GM12873 (cell line): ENCODE results near the gene RIOX2.

Source experiments
- TF ChIP-seq, protein P1 (sequence below): IDR thresholded peaks from 2 replicates; pipeline ENCODE4 v1.5.1; 2012; ENCODE audit warnings: low read depth, mild to moderate bottlenecking, moderate library complexity, low read length, control low read depth; ENCODE audit not compliant: insufficient read depth; ENCODE audit errors: missing control alignments

RIOX2 gene

DNA sequence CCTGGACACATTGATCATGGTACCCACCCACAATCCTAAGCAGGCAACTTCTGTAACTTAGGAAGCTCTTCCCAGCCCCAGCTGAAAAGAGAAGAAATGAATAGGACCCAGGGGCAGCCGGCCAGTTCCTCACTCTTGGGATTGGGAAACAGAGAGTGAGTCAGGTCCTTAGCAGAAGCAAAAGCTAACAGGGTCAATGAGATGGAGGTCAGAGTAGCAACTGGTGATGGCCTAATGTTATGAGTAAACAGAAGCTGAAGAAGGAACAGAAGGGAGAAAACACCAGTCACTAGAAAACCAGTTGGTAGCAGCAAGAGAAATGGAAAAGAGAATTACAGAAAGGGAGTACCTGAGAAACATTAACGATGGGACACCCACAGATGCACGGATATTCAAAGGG, 20.0 kb downstream of the RIOX2 start:
- TF ChIP-seq, protein P1, sequence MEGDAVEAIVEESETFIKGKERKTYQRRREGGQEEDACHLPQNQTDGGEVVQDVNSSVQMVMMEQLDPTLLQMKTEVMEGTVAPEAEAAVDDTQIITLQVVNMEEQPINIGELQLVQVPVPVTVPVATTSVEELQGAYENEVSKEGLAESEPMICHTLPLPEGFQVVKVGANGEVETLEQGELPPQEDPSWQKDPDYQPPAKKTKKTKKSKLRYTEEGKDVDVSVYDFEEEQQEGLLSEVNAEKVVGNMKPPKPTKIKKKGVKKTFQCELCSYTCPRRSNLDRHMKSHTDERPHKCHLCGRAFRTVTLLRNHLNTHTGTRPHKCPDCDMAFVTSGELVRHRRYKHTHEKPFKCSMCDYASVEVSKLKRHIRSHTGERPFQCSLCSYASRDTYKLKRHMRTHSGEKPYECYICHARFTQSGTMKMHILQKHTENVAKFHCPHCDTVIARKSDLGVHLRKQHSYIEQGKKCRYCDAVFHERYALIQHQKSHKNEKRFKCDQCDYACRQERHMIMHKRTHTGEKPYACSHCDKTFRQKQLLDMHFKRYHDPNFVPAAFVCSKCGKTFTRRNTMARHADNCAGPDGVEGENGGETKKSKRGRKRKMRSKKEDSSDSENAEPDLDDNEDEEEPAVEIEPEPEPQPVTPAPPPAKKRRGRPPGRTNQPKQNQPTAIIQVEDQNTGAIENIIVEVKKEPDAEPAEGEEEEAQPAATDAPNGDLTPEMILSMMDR = no peak

DNA sequence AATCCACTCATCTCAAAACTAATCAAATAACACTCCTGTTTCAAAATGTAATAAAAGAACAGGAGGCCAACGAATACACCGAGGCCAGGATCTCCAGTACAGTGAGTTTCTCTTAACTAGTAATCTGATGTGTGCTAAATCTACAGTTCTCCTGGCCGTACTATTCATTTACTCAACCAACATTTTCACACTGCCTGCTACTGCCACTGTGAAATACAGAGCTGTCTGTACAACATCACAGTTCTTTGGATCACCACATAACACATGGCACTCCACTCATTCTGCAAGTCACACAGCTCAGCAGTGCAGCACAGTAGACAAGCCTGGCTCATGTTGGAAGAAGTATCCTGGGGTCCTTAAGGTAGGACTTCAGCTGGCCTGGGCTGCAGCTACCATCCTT, 21.9 kb downstream of the RIOX2 start:
- TF ChIP-seq, protein P1 = no peak

DNA sequence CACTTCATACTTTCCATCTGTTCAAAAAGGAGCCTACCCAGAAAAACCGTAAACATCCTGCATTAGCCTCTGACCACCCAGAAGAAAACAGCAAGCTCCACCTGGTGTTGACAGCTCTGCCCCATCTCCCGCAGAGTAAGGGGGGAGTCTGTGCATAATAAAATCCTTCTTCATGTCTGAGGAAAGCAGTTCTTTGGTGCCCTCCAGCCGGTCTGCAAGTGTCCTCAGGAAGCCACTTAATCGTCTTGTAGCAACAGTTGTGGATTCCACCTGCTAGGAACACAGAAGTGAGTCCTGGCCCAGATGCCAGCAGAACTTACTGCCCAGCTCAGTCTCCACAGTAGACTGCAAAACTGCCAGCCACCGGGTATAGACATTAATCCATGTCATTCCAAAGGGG, 22.5 kb downstream of the RIOX2 start:
- TF ChIP-seq, protein P1 = no peak

DNA sequence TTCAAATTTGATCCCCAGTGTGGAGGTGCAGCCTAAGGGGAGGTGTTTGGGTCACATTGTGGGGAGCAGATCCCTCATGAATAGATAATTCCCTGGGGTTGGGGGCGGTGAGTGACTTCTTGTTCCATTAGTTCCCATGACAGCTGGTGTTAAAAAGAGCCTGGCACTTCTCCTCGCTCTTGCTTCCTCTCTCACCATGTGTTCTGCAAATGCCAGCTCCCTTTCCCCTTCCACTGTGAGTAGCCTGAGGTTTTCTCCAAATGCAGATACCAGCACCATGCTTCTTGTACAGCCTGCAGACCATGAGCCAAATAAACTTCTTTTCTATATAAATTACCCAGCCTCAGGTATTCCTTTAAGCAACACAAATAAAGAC, 23.1 kb downstream of the RIOX2 start:
- TF ChIP-seq, protein P1 = no peak

DNA sequence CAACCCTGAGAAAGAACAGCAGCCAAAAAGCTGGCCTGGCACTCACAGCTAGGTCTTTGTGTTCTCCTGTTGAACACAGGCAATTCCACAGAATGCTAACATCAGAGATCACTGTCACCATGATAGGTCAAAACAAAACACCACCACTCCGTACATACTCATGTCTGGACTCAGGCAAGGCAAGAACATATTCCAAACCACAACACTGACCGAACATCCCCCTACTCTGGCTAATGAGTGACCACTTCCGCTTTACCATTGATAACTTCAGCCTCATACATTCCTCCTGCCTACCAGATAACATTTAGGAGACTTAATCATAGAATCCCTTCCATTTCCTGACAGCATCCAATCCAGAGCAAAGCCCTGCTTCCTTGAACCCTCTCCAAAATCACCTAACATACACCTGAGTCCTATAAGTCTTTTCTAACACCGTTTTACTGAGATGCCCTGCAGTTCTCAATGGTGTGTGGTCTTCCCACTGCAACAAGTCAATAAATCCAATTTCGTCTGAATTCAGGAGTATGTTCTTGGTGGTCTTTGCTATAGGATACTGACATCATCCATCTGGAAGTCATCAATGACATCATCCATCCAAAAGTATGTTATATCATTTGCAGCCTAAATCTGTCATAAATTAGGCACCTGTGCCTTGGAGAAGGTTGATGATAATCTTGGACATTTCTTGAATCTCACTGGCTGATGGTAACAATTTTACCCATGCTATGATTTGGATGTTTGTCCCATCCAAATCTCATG, 23.7 kb downstream of the RIOX2 start:
- TF ChIP-seq, protein P1 = no peak

DNA sequence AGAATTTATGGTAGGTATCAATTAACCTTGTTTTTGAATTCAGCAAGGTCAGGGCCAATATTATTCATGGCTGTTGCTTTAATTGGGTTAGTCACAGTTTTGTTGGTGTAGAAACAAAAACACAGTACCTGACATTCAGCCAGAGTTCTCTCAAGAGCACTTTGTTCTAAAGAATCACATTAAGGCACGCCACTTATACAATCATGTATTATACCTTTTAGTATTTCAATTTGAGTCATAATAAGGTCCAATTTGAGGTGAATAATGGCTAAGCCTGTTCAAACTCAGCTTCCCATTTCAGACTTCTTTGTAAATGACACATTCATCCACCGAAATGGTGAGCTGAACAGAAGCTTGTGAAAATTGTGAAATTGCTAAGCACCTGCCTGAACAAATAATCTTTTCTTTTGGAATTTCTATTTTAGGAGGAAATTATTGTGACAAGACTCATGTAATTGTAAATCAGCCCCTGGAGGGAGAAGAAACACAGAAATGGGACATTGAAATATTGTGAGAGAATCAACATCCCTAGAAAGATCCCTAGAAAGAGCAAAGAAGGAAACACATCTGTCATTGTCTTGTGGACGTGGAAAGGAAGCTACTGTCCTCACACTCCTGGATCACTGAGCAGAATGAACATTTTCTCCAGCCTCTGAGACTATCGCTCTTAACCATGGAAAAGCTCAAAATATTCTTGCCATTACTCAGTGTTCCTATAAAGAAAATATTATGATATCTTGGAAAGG, 29.3 kb downstream of the RIOX2 start:
- TF ChIP-seq, protein P1 = no peak

DNA sequence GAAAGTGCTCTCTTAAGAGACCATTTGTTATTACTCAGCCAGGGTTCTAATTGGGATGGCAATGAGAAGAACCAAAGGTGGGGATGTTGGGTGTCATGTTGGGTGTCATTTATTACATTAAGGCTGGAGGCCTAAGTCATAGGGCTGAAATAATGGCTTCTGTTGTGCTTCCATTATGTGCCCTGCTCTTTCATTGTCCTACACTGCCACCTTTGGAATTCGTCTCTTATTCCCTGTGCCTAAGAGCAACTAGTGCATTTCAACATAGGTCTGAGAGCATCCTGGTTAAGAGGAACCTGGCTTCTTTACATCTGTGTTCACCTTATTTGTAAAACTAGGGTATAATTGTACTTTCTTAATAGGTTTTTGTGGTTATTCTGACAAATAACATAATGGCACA, 32.2 kb downstream of the RIOX2 start:
- TF ChIP-seq, protein P1 = no peak
